ENCODE results near the gene UGT1A9. TPM values are rescaled to one million over a fixed set of nuclear protein-coding genes. Genes with fewer than 3 reads are reported as not detected.

The UGT1A9 gene
- total RNA-seq, 1 donor = not detected

GRCh38 chr2:233815861-233816260, 144.2 kb downstream of the UGT1A9 start:
- no peak overlapping the region for H3K4me3 ChIP-seq (ENCODE audit: low read depth, low read length)
- no peak for DNase-seq (ENCODE audit: low read depth)
- no peak for TF ChIP-seq CTCF (IDR thresholded peaks at IDR 0.05; ENCODE audit: insufficient read depth, low read depth, low read length)

GRCh38 chr2:233816334-233816733, 144.6 kb downstream of the UGT1A9 start:
- DNase-seq (ENCODE audit: low read depth) = no peak
- H3K4me3 ChIP-seq (ENCODE audit: low read depth, low read length) = no peak overlapping the region
- TF ChIP-seq CTCF (IDR thresholded peaks at IDR 0.05; ENCODE audit: insufficient read depth, low read depth, low read length) = no peak

DNA sequence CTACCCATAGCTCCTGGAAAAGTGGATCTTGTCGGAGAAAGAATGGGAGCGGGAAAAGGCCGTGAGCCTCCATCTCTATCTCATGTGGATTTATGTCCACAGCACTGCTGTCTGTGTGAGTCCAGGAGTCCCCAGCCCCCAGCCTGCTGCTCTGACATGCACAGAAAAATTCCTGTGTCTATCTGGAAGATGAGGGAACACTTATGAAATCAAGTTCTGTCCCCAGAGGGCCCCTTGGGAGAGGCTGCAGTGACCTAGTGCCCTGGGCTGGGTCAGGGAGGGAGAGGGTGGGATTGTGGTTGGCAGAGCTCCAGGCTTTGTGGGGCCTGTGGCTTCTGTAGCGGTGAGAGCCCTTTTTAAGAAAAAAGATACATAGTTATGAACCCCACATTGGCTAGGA, 145.1 kb downstream of the UGT1A9 start:
- DNase-seq (ENCODE audit: low read depth) = no peak
- TF ChIP-seq CTCF (IDR thresholded peaks at IDR 0.05; ENCODE audit: insufficient read depth, low read depth, low read length) = no peak
- H3K4me3 ChIP-seq (ENCODE audit: low read depth, low read length) = no peak overlapping the region

- no peak overlapping the region for H3K4me3 ChIP-seq (ENCODE audit: low read depth, low read length)
- TF ChIP-seq CTCF (IDR thresholded peaks at IDR 0.05; ENCODE audit: insufficient read depth, low read depth, low read length) = no peak
- no peak for DNase-seq (ENCODE audit: low read depth)
Measured at GRCh38 chr2:233817361-233817911, 145.7 kb downstream of the UGT1A9 start.

DNA sequence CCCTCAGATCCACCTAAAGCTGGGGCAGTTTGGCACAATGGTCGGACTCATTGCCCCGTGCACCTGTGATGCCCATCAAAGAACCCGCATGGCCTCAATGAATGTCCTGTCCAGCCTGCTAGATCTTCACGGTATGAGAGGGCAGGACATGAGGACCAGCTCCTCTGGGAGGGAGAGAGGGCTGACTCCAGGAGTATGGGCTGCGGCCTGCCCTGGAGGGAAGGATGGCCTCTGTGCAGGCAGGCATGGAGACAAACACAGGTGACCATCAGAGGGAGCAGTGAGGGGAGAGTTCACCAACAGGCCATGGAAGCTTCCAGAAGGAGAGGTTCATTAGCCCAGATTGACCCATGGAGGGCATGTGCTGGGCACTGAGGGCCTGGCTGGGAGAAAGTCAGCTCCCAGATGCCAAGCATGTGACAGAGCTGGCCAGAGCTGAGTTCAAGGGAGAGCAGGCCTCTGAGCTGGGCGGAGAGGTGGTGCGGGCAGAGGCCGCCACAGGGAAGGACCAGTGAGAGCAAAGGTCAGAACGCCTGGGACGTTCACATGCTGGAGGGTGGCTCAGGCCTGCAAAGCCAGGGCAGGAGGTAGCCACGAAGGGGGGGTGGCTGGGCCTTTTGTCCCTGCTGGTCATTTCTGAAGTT, 146.4 kb downstream of the UGT1A9 start:
- no peak for TF ChIP-seq CTCF (IDR thresholded peaks at IDR 0.05; ENCODE audit: insufficient read depth, low read depth, low read length)
- no peak overlapping the region for H3K4me3 ChIP-seq (ENCODE audit: low read depth, low read length)
- DNase-seq (ENCODE audit: low read depth) = no peak

GRCh38 chr2:233818639-233819621, 147.2 kb downstream of the UGT1A9 start:
- no peak overlapping the region for H3K4me3 ChIP-seq (ENCODE audit: low read depth, low read length)
- no peak for TF ChIP-seq CTCF (IDR thresholded peaks at IDR 0.05; ENCODE audit: insufficient read depth, low read depth, low read length)
- DNase-seq (ENCODE audit: low read depth) = no peak
